Stimulated activated CD8-positive, alpha-beta memory T cell treated with anti-CD3 and anti-CD28 coated beads, Interleukin-7, amount 100 ng/mL, for 24 hours (primary cell): ENCODE measurements around the gene DAPP1.
"Not testable (repeated sequence)": the region's sequence is repeated elsewhere in the genome, so short reads cannot be mapped to it uniquely, and the experiment has no call there.

Experiments used
- DNase-seq: peaks from one replicate; pipeline ENCODE4 v3.0.0-alpha.2; 2020; ENCODE audit warnings: low read depth

Gene DAPP1

GRCh38 chr4:99816545-99817308 is at the start of gene DAPP1:
Gene DAPP1 (plus strand): TSS chr4:99816827. CDS start chr4:99816914, 87 bp downstream.
- peak; percentile 30 for DNase-seq

- DNase-seq, result not testable (repeated sequence)
Observed at GRCh38 chr4:99770842-99771241, 45.8 kb upstream of the DAPP1 start.

- no peak for DNase-seq
Observed at GRCh38 chr4:99783940-99784339, 32.7 kb upstream of the DAPP1 start.

GRCh38 chr4:99784842-99785241 is 31.8 kb upstream of the DAPP1 start:
- DNase-seq, result no peak

GRCh38 chr4:99790796-99791617 is 25.6 kb upstream of the DAPP1 start:
- DNase-seq, result no peak

GRCh38 chr4:99800332-99801004 is 16.2 kb upstream of the DAPP1 start:
- no peak for DNase-seq

- DNase-seq, result no peak
Observed at GRCh38 chr4:99801005-99801699, 15.5 kb upstream of the DAPP1 start.

- DNase-seq, result no peak
Observed at GRCh38 chr4:99803566-99804101, 13.0 kb upstream of the DAPP1 start.

GRCh38 chr4:99806545-99806944 is 10.1 kb upstream of the DAPP1 start:
- DNase-seq, result no peak

GRCh38 chr4:99807666-99808065 is 9.0 kb upstream of the DAPP1 start:
- DNase-seq, result no peak

- DNase-seq, result peak; percentile 46
Observed at GRCh38 chr4:99808260-99808857, 8.3 kb upstream of the DAPP1 start.

GRCh38 chr4:99809326-99809725 is 7.3 kb upstream of the DAPP1 start:
- DNase-seq, result no peak

- DNase-seq, result no peak
Observed at GRCh38 chr4:99810536-99810935, 6.1 kb upstream of the DAPP1 start.

GRCh38 chr4:99811117-99811516 is 5.5 kb upstream of the DAPP1 start:
- no peak for DNase-seq

GRCh38 chr4:99811850-99812249 is 4.8 kb upstream of the DAPP1 start:
- peak; percentile 15 for DNase-seq

- DNase-seq, result no peak
Observed at GRCh38 chr4:99815597-99816011, 1.0 kb upstream of the DAPP1 start.

GRCh38 chr4:99817309-99817890 is 773 bp downstream of the DAPP1 start:
- DNase-seq, result no peak

GRCh38 chr4:99818661-99819060 is 2.0 kb downstream of the DAPP1 start:
- DNase-seq, result no peak

GRCh38 chr4:99821918-99822503 is 5.4 kb downstream of the DAPP1 start:
- no peak for DNase-seq

- no peak for DNase-seq
Observed at GRCh38 chr4:99822734-99823133, 6.1 kb downstream of the DAPP1 start.
